NT2/D1 (cell line): Measurements from ENCODE around the gene CDH26.

Experiments
- DNase-seq: peaks from one replicate; pipeline ENCODE4 v3.0.0-alpha.2; 2011; ENCODE audit warnings: low read depth, low spot score
- H3K27me3 ChIP-seq: 2 replicates; pipeline ENCODE4 v1.6.0; 2011; ENCODE audit warnings: mild to moderate bottlenecking; ENCODE audit not compliant: insufficient read length, insufficient read depth
- H3K36me3 ChIP-seq: 2 replicates; pipeline ENCODE4 v1.6.1; 2011; ENCODE audit warnings: mild to moderate bottlenecking, low read length, mixed read lengths; ENCODE audit not compliant: insufficient read depth, insufficient read length
- H3K4me1 ChIP-seq: 2 replicates; pipeline ENCODE4 v1.5.1; 2011; ENCODE audit not compliant: insufficient read depth, insufficient read length
- H3K4me3 ChIP-seq: 2 replicates; pipeline ENCODE4 v1.5.1; 2011; ENCODE audit warnings: low read depth; ENCODE audit not compliant: insufficient read length
- H3K9ac ChIP-seq: 2 replicates; pipeline ENCODE4 v1.6.0; 2011; ENCODE audit warnings: low read depth; ENCODE audit not compliant: insufficient read length
- H3K9me3 ChIP-seq: 2 replicates; pipeline ENCODE4 v1.5.1; 2011; ENCODE audit warnings: mild to moderate bottlenecking, low read length; ENCODE audit not compliant: insufficient read depth
- SUZ12 ChIP-seq: IDR thresholded peaks from 2 replicates; pipeline ENCODE4 v1.6.1; 2011; ENCODE audit not compliant: insufficient read length, insufficient read depth; ENCODE audit errors: extremely low read depth
- YY1 ChIP-seq: IDR thresholded peaks from 2 replicates; pipeline ENCODE4 v1.6.1; 2011; ENCODE audit not compliant: insufficient read length, insufficient read depth
- ZNF274 ChIP-seq: IDR thresholded peaks from 2 replicates; pipeline ENCODE4 v1.6.1; 2011; ENCODE audit warnings: mild to moderate bottlenecking, low read depth, low read length

The CDH26 gene

GRCh38 chr20:60011512-60012507, 53.6 kb downstream of the CDH26 start:
- Histone ChIP-seq H3K4me1 (no peaks in the 10 kb centered on the region), H3K9ac (no peak overlapping the region), H3K9me3 (no peaks in the 10 kb centered on the region), H3K27me3 (no peaks in the 10 kb centered on the region), H3K36me3 (no peaks in the 10 kb centered on the region), H3K4me3 (no peak overlapping the region)
- no peak for DNase-seq
- TF ChIP-seq YY1 (no peak), SUZ12 (no peak), ZNF274 (no peak)

DNA sequence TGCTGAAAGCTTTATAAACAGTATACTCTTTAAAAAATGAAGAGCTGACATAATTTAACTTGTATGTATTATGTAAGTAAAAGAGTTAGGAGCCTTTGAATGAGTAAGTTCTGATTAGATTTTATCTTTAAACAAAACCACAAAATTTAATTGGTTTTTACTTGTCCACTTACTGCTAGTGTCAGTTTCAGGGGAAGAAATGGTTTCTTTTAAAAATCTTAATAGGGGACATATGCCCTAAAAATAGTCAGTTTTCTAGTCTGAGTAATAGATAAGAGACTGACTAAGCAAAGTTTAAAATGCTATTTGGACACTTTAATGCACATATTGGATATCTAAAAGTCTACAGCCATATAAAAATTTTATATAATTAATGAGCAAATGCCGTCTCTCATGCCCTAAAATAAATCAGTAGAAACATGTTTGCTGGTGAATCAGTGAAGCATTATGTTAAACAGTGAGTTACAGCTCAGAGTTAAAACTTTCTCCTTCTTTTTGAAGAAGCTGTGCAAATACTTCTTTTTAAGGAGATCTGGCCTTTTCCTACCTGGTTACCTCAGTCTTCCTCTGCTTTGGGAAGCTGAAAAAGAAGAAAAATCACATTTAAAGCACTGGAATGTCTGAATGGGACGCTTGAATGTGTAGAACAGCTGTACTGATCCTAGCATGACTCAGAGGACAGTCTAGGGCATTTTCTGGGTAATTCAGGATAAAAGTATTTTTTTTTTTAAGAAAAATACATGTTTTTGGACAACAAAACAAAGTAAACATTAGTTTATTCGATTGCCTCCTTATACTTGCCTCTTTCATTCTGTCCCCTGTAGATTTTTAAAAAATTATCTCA, 55.3 kb downstream of the CDH26 start:
- H3K4me1 ChIP-seq: no peaks in the 10 kb centered on the region
- no peak for DNase-seq
- no peaks in the 10 kb centered on the region for H3K27me3 ChIP-seq
- H3K9me3 ChIP-seq: no peaks in the 10 kb centered on the region
- no peak overlapping the region for H3K4me3 ChIP-seq
- no peak for TF ChIP-seq SUZ12
- no peak for TF ChIP-seq ZNF274
- no peak for TF ChIP-seq YY1
- H3K9ac ChIP-seq: no peak overlapping the region
- no peaks in the 10 kb centered on the region for H3K36me3 ChIP-seq

DNA sequence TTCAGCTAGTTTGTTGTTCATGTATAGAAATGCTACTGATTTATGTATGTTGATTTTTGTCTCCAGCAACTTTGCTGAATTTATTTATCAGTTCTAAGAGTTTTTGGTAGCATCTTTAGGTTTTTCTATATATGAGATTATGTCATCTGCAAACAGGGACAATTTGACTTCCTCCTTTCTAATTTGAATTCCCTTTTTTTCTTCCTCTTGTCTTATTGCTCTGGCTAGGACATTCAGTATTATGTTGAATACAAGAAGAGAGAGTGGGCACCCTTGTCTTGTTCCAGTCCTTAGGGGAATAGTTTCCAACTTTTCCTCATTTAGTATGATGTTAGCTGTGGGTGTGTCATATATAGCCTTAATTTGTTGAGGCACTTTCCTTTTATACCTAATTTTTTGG, 58.2 kb downstream of the CDH26 start:
- H3K4me1 ChIP-seq: no peaks in the 10 kb centered on the region

DNA sequence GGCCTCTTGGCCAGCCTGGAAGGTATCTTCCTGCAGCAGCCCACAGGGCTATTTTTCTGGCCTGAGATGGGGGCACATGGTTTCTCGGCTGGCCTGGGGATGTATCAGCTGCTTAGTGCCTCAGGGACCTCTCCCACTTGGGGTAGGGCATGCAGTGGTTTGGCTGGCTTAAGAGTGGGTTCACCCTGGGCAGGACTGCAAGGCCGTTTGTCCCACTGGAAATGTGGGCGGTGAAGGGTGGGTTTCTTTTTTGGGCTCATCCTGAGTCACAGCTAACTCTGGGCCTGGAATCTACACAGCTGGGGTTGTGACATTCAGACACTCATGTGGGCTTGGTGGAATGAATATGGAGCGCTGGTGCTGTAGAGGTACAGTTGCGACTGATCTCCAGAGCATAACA, 62.0 kb downstream of the CDH26 start:
- no peak for DNase-seq
- Histone ChIP-seq H3K9ac (no peak overlapping the region), H3K4me3 (no peak overlapping the region), H3K9me3 (no peaks in the 10 kb centered on the region), H3K36me3 (no peaks in the 10 kb centered on the region), H3K4me1 (no peaks in the 10 kb centered on the region), H3K27me3 (no peaks in the 10 kb centered on the region)
- no peak for TF ChIP-seq SUZ12
- no peak for TF ChIP-seq ZNF274
- TF ChIP-seq YY1: no peak

More for the DNA sequence above, 58.2 kb downstream of the CDH26 start:
- Histone ChIP-seq H3K9me3 (no peaks in the 10 kb centered on the region), H3K9ac (no peak overlapping the region), H3K27me3 (no peaks in the 10 kb centered on the region), H3K4me3 (no peak overlapping the region), H3K36me3 (no peaks in the 10 kb centered on the region)
- DNase-seq: no peak
- TF ChIP-seq YY1 (no peak), ZNF274 (no peak), SUZ12 (no peak)

DNA sequence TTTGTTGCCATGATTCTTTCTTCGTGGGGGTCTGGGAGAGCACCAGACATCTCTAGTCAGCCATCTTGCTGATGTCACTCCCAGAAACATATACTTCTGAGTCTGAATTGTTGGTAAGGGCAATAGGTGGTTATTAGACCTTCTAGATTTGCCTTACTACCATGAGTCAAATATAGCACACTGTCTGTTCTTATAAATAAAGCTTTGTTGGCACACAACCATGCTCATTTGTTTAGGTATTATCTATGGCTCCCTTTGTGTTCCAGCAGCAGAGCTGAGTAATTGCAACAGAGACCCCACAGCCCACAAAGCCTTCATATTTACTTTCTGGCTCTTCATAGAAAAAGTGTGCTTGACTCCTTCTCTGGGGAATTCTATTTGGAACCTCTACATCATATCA, 62.9 kb downstream of the CDH26 start:
- H3K4me3 ChIP-seq: no peak overlapping the region
- no peak for DNase-seq
- H3K27me3 ChIP-seq: no peaks in the 10 kb centered on the region
- H3K4me1 ChIP-seq: no peaks in the 10 kb centered on the region
- H3K36me3 ChIP-seq: no peaks in the 10 kb centered on the region
- H3K9ac ChIP-seq: no peak overlapping the region
- no peaks in the 10 kb centered on the region; the same call in 1 of the 2 replicates for H3K9me3 ChIP-seq
- no peak for TF ChIP-seq ZNF274
- no peak for TF ChIP-seq SUZ12
- TF ChIP-seq YY1: no peak

- Histone ChIP-seq H3K9me3 (no peaks in the 10 kb centered on the region; the same call in 1 of the 2 replicates), H3K4me1 (no peaks in the 10 kb centered on the region), H3K4me3 (no peak overlapping the region), H3K9ac (no peak overlapping the region), H3K27me3 (no peaks in the 10 kb centered on the region), H3K36me3 (no peaks in the 10 kb centered on the region)
- TF ChIP-seq ZNF274 (no peak), YY1 (no peak), SUZ12 (no peak)
- DNase-seq: no peak
These were observed 64.6 kb downstream of the CDH26 start for GRCh38 chr20:60022849-60023248.

DNA sequence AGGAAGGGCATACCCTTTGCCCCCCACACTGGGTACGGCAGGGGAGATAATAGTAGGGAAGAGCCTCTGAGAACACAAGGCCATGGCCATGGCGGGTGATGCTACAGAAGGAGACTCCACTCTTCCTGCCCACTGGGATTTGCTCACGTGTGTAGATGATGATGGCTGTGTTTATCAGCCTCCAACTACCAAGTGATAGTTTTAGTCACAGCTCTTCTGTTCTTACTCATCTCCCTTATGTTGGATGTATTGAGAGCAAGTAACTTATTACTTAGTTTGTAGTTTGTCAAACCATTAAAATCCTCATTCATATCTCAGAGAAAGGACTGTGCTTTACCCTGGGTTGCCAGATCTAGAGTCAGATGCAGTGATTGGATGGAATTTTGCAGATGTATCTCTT, 66.0 kb downstream of the CDH26 start:
- no peak for DNase-seq
- Histone ChIP-seq H3K9me3 (no peaks in the 10 kb centered on the region; the same call in 1 of the 2 replicates), H3K27me3 (no peaks in the 10 kb centered on the region), H3K36me3 (no peaks in the 10 kb centered on the region), H3K4me1 (no peaks in the 10 kb centered on the region), H3K4me3 (no peak overlapping the region), H3K9ac (no peak overlapping the region)
- TF ChIP-seq YY1 (no peak), SUZ12 (no peak), ZNF274 (no peak)

- H3K36me3 ChIP-seq: no peaks in the 10 kb centered on the region
- H3K4me3 ChIP-seq: no peak overlapping the region
- TF ChIP-seq ZNF274 (no peak), SUZ12 (no peak), YY1 (no peak)
- no peak overlapping the region for H3K9ac ChIP-seq
- no peaks in the 10 kb centered on the region for H3K4me1 ChIP-seq
- no peaks in the 10 kb centered on the region for H3K27me3 ChIP-seq
- no peaks in the 10 kb centered on the region; the same call in 1 of the 2 replicates for H3K9me3 ChIP-seq
- DNase-seq: no peak
These were observed 66.6 kb downstream of the CDH26 start for GRCh38 chr20:60024801-60025200.
